Measurements from ENCODE around the gene RPL36AL. TPM values are rescaled to one million over a fixed set of nuclear protein-coding genes. Genes with fewer than 3 reads are reported as not detected.

The RPL36AL gene
- total and polyA plus RNA-seq, 3 donors from 2014 or later, result 102 to 193 (median 114) TPM

DNA sequence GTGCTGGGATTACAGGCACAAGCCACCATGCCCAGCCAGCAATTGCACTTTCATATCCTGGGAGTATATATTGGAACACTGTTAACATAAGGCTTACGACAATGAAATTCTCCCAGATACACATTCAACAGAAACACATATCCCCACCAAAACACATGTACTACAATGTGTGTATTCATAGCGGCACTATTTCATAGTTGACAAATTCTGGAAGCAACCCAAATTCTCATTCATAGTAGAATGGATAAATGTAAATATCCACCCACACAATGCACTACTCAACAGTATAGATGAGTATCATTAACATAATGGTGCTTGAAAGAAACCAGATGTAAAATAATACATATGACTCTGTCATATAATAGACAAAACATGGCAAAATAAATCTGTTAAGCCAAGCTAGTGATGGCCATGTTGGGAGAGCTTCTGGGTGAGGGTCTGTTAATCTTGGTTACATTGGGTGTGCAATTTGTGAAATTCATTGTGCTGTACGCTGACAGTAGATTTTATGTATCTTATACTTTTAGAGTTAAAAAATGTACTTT, 17.2 kb upstream of the RPL36AL start:
- TF ChIP-seq, protein P1, sequence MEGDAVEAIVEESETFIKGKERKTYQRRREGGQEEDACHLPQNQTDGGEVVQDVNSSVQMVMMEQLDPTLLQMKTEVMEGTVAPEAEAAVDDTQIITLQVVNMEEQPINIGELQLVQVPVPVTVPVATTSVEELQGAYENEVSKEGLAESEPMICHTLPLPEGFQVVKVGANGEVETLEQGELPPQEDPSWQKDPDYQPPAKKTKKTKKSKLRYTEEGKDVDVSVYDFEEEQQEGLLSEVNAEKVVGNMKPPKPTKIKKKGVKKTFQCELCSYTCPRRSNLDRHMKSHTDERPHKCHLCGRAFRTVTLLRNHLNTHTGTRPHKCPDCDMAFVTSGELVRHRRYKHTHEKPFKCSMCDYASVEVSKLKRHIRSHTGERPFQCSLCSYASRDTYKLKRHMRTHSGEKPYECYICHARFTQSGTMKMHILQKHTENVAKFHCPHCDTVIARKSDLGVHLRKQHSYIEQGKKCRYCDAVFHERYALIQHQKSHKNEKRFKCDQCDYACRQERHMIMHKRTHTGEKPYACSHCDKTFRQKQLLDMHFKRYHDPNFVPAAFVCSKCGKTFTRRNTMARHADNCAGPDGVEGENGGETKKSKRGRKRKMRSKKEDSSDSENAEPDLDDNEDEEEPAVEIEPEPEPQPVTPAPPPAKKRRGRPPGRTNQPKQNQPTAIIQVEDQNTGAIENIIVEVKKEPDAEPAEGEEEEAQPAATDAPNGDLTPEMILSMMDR (IDR thresholded peaks at IDR 0.05), result no peak
- no peak for TF ChIP-seq POLR2A (IDR thresholded peaks at IDR 0.05)
- intact Hi-C loops (cut with DNase I; ENCODE audit: low total_unique reads), result no loop called here
- Histone ChIP-seq H3K36me3 (ENCODE audit: low read depth, missing control alignments) (no peaks in the 10 kb centered on the region), H3K27me3 (no peaks in the 10 kb centered on the region), H3K4me1 (peaks cover 25% of the 10 kb centered on the region), H3K27ac (no peak overlapping the region), H3K4me3 (no peak overlapping the region), H3K9me3 (no peaks in the 10 kb centered on the region)
- DNase-seq, result no peak
- WGBS, 2 donors, result 88% methylated on average over 3 of the region's 3 CpGs

DNA sequence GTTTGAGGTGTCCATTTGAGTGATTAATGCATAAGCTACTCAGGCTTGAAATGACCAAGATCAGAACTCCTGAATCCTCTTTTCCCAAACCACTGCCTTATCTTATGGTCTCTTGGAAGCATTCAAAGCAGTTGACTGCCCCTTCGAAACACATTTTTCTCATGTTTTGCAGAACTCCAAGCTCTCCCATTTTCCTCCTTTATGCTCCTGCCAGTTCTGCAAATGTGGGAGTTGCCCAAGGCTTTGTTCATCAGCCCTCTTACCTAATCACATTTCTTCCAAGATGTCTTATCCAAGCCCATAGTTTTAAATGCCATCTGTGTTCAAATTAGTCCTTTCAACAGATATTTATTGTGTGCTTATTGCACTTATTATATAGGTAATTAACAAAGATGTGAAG, 16.4 kb upstream of the RPL36AL start:
- DNase-seq, result no peak
- H3K4me3 ChIP-seq, result no peak overlapping the region
- H3K4me1 ChIP-seq, result peaks cover 25% of the 10 kb centered on the region
- H3K27me3 ChIP-seq, result no peaks in the 10 kb centered on the region
- 41 to 75% methylated on average over 1 of the region's 1 CpG for WGBS, 2 donors
- no peaks in the 10 kb centered on the region for H3K9me3 ChIP-seq
- intact Hi-C loops (cut with DNase I; ENCODE audit: low total_unique reads), result no loop called here
- H3K36me3 ChIP-seq (ENCODE audit: low read depth, missing control alignments), result no peaks in the 10 kb centered on the region
- no peak overlapping the region for H3K27ac ChIP-seq
- no peak for TF ChIP-seq POLR2A (IDR thresholded peaks at IDR 0.05)
- TF ChIP-seq, protein P1 (IDR thresholded peaks at IDR 0.05), result no peak

DNA sequence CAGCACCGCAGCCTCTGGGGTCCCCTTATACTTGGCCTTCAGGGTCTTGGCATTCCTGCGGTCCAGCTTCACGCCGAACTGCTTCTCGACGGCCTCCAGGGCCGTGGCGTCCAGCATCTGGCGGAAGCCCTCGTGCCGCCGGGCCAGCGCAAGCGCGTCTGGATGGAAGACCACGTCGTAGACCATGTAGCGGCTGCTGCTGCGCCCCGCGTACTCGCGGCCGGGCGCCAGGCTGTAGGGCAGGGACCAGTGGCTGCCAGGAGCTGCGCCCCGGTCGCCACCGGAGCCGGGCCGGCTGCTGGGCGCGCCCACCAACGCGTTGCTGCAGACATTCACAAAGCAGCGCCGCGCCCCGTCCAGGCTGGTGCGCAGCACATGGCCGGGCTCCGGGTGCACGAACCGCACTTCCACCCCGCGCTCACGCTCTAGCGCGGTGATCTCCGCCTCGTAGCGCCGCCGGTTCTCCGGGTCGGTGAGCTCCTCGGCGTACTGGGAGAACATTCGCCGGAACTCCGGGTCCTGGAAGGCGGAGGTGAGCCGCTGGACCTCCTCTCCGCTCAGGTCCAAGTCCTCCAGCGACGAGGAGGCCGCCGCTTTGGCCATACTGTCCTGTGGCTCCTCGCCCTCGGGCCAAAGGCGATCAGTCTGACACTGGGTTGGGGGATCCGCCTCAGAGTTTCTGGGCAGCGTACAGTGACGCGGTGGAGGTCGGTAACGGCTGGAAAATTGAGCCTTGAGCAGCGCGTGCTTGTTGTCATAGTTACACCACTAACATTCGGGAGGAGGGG, 14.3 kb upstream of the RPL36AL start, which contains the start of gene DNAAF2:
DNAAF2 (minus strand) TSS at position 698 of the 788 bp plus-strand sequence; CDS start at position 603, 95 bp downstream.
- intact Hi-C loops (cut with DNase I; ENCODE audit: low total_unique reads), result loop anchor here (5.0 kb wide), 1 partner anchor 133 kb away; the partner anchor contains the start of gene KLHDC2
- peak within 1 kb of the TSS; percentile 96 for H3K27ac ChIP-seq
- peak; percentile 80 for DNase-seq
- H3K4me3 ChIP-seq, result peak within 1 kb of the TSS; percentile 95 to 99
- no peak for TF ChIP-seq POLR2A (IDR thresholded peaks at IDR 0.05)
- TF ChIP-seq, protein P1 (IDR thresholded peaks at IDR 0.05), result no peak
- 0% methylated on average over 19 to 30 of the region's 80 CpGs for WGBS, 2 donors
- no peaks in the 10 kb centered on the region for H3K36me3 ChIP-seq (ENCODE audit: low read depth, missing control alignments)
- no peaks in the 10 kb centered on the region for H3K9me3 ChIP-seq
- H3K27me3 ChIP-seq, result no peaks in the 10 kb centered on the region
- H3K4me1 ChIP-seq, result peaks cover 19% of the 10 kb centered on the region

DNA sequence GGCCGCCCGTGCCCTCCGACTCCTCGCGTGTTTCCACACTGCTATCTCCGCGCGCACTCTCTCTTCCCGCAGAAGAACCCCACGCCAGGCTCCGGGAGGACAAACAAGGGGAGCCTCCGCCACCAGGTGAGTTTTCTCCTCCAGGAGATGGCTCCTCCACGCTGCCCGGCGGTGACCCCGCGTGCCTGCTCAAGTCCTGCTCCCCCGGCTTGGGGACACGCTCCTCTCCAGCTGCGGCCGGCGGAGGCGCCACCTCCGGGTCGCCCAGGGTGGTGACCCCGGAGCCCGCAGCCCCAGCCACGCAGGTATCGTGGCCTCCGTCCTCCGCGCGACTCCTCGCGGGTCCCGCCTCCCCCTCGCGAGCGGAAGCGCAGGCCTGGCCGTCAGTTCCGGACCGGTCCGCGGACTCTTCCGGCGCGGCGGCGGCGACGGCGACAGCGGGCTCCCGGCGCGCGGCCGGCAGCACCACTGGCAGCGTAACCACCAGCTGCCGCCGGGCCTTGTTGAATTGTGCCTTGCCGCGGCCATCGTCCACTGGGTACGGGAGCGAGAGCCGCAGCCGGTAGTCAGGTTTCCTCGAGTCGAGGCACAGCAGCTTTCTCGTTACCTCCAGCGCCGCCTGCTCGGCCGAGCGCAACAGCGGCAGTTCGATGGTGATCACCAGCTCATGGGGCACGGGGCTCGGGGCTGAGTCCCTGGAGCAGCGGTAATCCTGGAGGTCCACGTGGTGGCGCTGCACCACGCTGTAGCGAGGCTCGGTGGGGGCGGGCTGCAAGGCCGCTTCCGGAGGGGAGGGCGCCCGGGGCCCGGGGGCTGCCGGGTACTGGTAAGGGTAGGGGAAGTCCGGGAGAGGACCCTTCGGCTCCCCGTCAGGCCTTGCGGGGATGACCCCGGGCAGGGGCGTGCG, 13.5 kb upstream of the RPL36AL start:
- no peaks in the 10 kb centered on the region for H3K36me3 ChIP-seq (ENCODE audit: low read depth, missing control alignments)
- peak overlapping the region; percentile 96 for H3K27ac ChIP-seq
- no peaks in the 10 kb centered on the region for H3K27me3 ChIP-seq
- WGBS, 2 donors, result 0% methylated on average over 12 to 76 of the region's 101 CpGs
- peaks cover 19% of the 10 kb centered on the region for H3K4me1 ChIP-seq
- TF ChIP-seq, protein P1 (IDR thresholded peaks at IDR 0.05), result peak; percentile 75 to 85 (median 78)
- no peak for TF ChIP-seq POLR2A (IDR thresholded peaks at IDR 0.05)
- peak; percentile 95 for DNase-seq
- H3K4me3 ChIP-seq, result peak overlapping the region; percentile 95 to 99
- intact Hi-C loops (cut with DNase I; ENCODE audit: low total_unique reads), result loop anchor here (5.0 kb wide), 1 partner anchor 133 kb away; the partner anchor contains the start of gene KLHDC2
- no peaks in the 10 kb centered on the region for H3K9me3 ChIP-seq

All from testis (tissue), 3 donors.